Hepatocyte (in vitro differentiated cells): Measurements from ENCODE around the gene CAPN11.

ENCODE experiments used
- EZH2 ChIP-seq: fragments of 200-600 bp; sonication (generic); IDR thresholded peaks from 2 replicates; pipeline ENCODE4 v1.6.1; 2016; ENCODE audit warnings: antibody characterized with exemption, mild to moderate bottlenecking, borderline replicate concordance
- TF ChIP-seq, protein P1 (sequence below): fragments of 200-600 bp; sonication (generic); IDR thresholded peaks from 2 replicates; pipeline ENCODE4 v1.5.1; 2016; ENCODE audit warnings: antibody characterized with exemption, mild to moderate bottlenecking; ENCODE audit not compliant: poor library complexity

DNA sequence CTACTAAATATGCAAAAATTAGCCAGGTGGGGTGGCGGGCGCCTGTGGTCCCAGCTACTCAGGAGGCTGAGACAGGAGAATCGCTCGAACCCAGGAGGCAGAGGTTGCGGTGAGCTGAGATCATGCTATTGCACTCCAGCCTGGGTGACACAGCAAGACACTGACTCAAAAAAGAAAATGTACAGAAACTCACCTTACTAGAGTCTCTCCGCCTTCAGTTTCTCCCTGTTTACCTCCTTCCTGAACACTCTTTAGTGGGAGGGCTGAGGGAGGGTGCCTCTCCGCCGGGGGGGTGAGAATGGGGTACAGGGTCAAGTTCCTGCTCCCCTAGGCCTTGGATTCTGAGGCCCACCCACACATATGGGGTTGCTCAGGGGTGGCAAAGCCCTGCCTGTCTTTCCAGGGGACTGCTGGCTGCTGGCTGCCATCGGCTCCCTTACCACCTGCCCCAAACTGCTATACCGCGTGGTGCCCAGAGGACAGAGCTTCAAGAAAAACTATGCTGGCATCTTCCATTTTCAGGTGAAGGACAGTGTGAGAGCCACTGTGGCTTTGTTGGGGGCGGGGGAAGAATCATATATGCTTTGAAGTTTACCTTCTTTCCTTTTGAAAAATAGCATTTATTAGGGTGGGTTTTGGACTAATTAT lies 13.4 kb downstream of the CAPN11 start:
- TF ChIP-seq, protein P1, sequence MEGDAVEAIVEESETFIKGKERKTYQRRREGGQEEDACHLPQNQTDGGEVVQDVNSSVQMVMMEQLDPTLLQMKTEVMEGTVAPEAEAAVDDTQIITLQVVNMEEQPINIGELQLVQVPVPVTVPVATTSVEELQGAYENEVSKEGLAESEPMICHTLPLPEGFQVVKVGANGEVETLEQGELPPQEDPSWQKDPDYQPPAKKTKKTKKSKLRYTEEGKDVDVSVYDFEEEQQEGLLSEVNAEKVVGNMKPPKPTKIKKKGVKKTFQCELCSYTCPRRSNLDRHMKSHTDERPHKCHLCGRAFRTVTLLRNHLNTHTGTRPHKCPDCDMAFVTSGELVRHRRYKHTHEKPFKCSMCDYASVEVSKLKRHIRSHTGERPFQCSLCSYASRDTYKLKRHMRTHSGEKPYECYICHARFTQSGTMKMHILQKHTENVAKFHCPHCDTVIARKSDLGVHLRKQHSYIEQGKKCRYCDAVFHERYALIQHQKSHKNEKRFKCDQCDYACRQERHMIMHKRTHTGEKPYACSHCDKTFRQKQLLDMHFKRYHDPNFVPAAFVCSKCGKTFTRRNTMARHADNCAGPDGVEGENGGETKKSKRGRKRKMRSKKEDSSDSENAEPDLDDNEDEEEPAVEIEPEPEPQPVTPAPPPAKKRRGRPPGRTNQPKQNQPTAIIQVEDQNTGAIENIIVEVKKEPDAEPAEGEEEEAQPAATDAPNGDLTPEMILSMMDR = no peak
- TF ChIP-seq EZH2 = no peak
